K562 (cell line): ENCODE measurements around the gene KLRB1. TPM values are rescaled to one million over a fixed set of nuclear protein-coding genes. Genes with fewer than 3 reads are reported as not detected.

Experiments
- CC2D1A ChIP-seq: fragments of 450-650 bp; IDR thresholded peaks from 2 replicates; pipeline ENCODE4 v1.6.1; 2017; ENCODE audit warnings: mild to moderate bottlenecking
- FOXM1 ChIP-seq, 2 experiments: fragments of 450-650 bp in 1 of 2; sonication (generic) in 1 of 2; formaldehyde crosslinking in 1 of 2; IDR thresholded peaks; 2 replicates each; pipeline versions ENCODE4 v1.6.1 to v1.9.0; 2017 to 2022; ENCODE audit warnings: low read depth in 2 of 2, mild to moderate bottlenecking in 2 of 2, missing genetic modification reagents in 1 of 2, moderate library complexity in 1 of 2
- ILF3 ChIP-seq: fragments of 450-650 bp; IDR thresholded peaks from 2 replicates; pipeline ENCODE4 v1.6.1; 2018; ENCODE audit warnings: antibody characterized with exemption, mild to moderate bottlenecking, moderate library complexity, borderline replicate concordance
- RBM39 ChIP-seq: fragments of 200-400 bp; formaldehyde crosslinking; optimal IDR thresholded peaks from 2 replicates; pipeline ENCODE3; 2018; ENCODE audit warnings: low read depth, low read length
- SIN3A ChIP-seq, 2 experiments: fragments of 150-350 bp in 1 of 2; IDR thresholded peaks; 2 replicates each; pipeline ENCODE4 v1.6.1; 2011 to 2016; ENCODE audit warnings: borderline replicate concordance in 2 of 2, low read depth in 2 of 2, low read length in 2 of 2, mild to moderate bottlenecking in 2 of 2, moderate library complexity in 2 of 2; ENCODE audit not compliant: control insufficient read depth in 1 of 2
- SMARCB1 ChIP-seq: IDR thresholded peaks from 2 replicates; pipeline ENCODE4 v1.6.1; 2011; ENCODE audit warnings: improper control_type of control experiment, low read depth; ENCODE audit not compliant: insufficient read length
- SUPT5H ChIP-seq: fragments of 450-650 bp; IDR thresholded peaks from 2 replicates; pipeline ENCODE4 v1.6.1; 2016
- ZC3H4 ChIP-seq: sonication (generic); formaldehyde crosslinking; IDR thresholded peaks from 2 replicates; pipeline ENCODE4 v1.9.0; 2021; ENCODE audit warnings: missing genetic modification reagents, borderline replicate concordance
- ZNF175 ChIP-seq: fragments of 200-800 bp; sonication (Bioruptor generic); IDR thresholded peaks from 2 replicates; pipeline ENCODE4 v1.6.1; 2016; ENCODE audit warnings: low read depth, mild to moderate bottlenecking, missing genetic modification characterization, missing compliant biosample characterization
- ZNF431 ChIP-seq: sonication (generic); formaldehyde crosslinking; IDR thresholded peaks from 2 replicates; pipeline ENCODE4 v1.8.0; 2022; ENCODE audit warnings: mild to moderate bottlenecking, missing genetic modification reagents
- ZNF584 ChIP-seq: fragments of 200-800 bp; sonication (Bioruptor generic); IDR thresholded peaks from 2 replicates; pipeline ENCODE4 v1.6.1; 2016; ENCODE audit warnings: low read depth, mild to moderate bottlenecking, missing genetic modification characterization, missing compliant biosample characterization
- polyA plus RNA-seq, 8 experiments: library from polyadenylated mRNA; depleted of rRNA in 4 of 8; stranded (reverse) in 5 of 8; unstranded in 3 of 8; fragments of >200 nt; fragmentation: Nextera tagmentation in 2 of 8; fragmentation: Illumina TruSeq in 1 of 8; extraction: Ambion mirVana in 2 of 8; extraction: Trizol in 1 of 8; gene quantifications; 2 replicates each; pipeline versions ENCODE4 v1.2.1 to v1.2.3, GENCODE V29; 2011 to 2014; ENCODE audit warnings: inconsistent platforms in 1 of 8, missing spikeins in 1 of 8
- total RNA-seq, 7 experiments: library from RNA; depleted of rRNA in 6 of 7; stranded (reverse); fragments of >200 nt in 6 of 7; fragmentation: Illumina TruSeq in 2 of 7; extraction: Trizol in 2 of 7; gene quantifications; 2 replicates each; pipeline versions ENCODE4 v1.2.1 to v1.2.3, GENCODE V29; 2011 to 2021; ENCODE audit warnings: low replicate concordance in 1 of 7
- TF ChIP-seq, protein P1 (sequence below): fragments of 450-650 bp; formaldehyde crosslinking; IDR thresholded peaks from 2 replicates; pipeline ENCODE4 v1.4.0; 2020; ENCODE audit warnings: mild to moderate bottlenecking, moderate library complexity
- TF ChIP-seq, protein P2 (sequence below): sonication (generic); formaldehyde crosslinking; IDR thresholded peaks from 2 replicates; pipeline ENCODE4 v1.8.0; 2022; ENCODE audit warnings: missing genetic modification reagents, mild to moderate bottlenecking, moderate library complexity, borderline replicate concordance
- TF ChIP-seq, protein P3 (sequence below): fragments of 250-450 bp; sonication (Bioruptor Pico); IDR thresholded peaks from 2 replicates; pipeline ENCODE4 v1.4.0; 2020; ENCODE audit warnings: mild to moderate bottlenecking, moderate library complexity
- TF ChIP-seq, protein P4 (sequence below): sonication (generic); formaldehyde crosslinking; IDR thresholded peaks from 2 replicates; pipeline ENCODE4 v1.8.1; 2023; ENCODE audit warnings: mild to moderate bottlenecking, missing genetic modification reagents
- TF ChIP-seq, protein P5 (sequence below): fragments of 200-800 bp; sonication (Bioruptor generic); IDR thresholded peaks from 2 replicates; pipeline ENCODE4 v1.6.1; 2017; ENCODE audit warnings: missing genetic modification characterization, missing compliant biosample characterization
- TF ChIP-seq, protein P6 (sequence below): fragments of 250-450 bp; sonication (Bioruptor Pico); IDR thresholded peaks from 2 replicates; pipeline ENCODE4 v1.5.0; 2021; ENCODE audit warnings: mild to moderate bottlenecking, borderline replicate concordance

Gene KLRB1
- total and polyA plus RNA-seq, 9 of the 15 experiments (the other 6 are each of a cell fraction or from before 2014, with no cell fraction given) = not detected

DNA sequence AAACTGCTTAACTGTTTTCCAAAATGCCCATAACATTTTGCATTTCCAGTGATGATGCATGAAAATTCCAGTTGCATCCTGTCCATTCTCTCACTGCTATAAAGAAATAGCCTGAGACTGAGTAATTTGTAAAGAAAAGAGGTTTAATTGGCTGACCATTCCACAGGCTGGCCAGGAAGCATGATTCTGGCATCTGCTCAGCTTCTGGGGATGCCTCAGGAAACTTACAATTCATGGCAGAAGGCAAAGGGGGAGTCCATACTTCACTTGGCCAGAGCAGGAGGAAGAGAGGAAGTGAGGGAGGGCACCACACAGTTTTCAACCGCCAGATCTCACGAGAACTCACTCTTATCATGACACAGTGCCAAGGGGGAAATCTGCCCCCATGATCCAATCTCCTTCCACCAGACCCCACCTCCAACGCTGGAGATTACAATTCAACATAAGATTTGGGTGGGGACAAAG lies 43.6 kb upstream of the KLRB1 start (continued):
- TF ChIP-seq, protein P1, sequence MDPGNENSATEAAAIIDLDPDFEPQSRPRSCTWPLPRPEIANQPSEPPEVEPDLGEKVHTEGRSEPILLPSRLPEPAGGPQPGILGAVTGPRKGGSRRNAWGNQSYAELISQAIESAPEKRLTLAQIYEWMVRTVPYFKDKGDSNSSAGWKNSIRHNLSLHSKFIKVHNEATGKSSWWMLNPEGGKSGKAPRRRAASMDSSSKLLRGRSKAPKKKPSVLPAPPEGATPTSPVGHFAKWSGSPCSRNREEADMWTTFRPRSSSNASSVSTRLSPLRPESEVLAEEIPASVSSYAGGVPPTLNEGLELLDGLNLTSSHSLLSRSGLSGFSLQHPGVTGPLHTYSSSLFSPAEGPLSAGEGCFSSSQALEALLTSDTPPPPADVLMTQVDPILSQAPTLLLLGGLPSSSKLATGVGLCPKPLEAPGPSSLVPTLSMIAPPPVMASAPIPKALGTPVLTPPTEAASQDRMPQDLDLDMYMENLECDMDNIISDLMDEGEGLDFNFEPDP = no peak
- TF ChIP-seq ZC3H4 (CRISPR knock-in tag) (no peak), ILF3 (no peak), ZNF584 (0 out of 2 replicates have a peak, but pooled peaks have one; percentile 2), CC2D1A (peak; percentile 91), ZNF431 (CRISPR knock-in tag) (no peak), FOXM1 (IDR thresholded peaks at IDR 0.05; ENCODE audit: low read depth) (peak; percentile 37; the same call in 1 of the 2 replicates), FOXM1 (CRISPR knock-in tag; IDR thresholded peaks at IDR 0.05; ENCODE audit: low read depth) (no peak), SMARCB1 (no peak), ZNF175 (CRISPR knock-in tag) (no peak), RBM39 (no peak), SIN3A (IDR thresholded peaks at IDR 0.05; ENCODE audit: borderline replicate concordance in 2 of 2, control insufficient read depth in 1 of 2, low read depth in 2 of 2, low read length in 2 of 2) (no peak), SUPT5H (no peak)
- TF ChIP-seq, protein P2, sequence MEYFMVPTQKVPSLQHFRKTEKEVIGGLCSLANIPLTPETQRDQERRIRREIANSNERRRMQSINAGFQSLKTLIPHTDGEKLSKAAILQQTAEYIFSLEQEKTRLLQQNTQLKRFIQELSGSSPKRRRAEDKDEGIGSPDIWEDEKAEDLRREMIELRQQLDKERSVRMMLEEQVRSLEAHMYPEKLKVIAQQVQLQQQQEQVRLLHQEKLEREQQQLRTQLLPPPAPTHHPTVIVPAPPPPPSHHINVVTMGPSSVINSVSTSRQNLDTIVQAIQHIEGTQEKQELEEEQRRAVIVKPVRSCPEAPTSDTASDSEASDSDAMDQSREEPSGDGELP (CRISPR knock-in tag) = no peak
- TF ChIP-seq, protein P3, sequence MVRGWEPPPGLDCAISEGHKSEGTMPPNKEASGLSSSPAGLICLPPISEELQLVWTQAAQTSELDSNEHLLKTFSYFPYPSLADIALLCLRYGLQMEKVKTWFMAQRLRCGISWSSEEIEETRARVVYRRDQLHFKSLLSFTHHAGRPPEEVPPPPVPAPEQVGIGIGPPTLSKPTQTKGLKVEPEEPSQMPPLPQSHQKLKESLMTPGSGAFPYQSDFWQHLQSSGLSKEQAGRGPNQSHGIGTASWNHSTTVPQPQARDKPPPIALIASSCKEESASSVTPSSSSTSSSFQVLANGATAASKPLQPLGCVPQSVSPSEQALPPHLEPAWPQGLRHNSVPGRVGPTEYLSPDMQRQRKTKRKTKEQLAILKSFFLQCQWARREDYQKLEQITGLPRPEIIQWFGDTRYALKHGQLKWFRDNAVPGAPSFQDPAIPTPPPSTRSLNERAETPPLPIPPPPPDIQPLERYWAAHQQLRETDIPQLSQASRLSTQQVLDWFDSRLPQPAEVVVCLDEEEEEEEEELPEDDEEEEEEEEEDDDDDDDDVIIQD (CRISPR knock-in tag) = no peak
- TF ChIP-seq, protein P4, sequence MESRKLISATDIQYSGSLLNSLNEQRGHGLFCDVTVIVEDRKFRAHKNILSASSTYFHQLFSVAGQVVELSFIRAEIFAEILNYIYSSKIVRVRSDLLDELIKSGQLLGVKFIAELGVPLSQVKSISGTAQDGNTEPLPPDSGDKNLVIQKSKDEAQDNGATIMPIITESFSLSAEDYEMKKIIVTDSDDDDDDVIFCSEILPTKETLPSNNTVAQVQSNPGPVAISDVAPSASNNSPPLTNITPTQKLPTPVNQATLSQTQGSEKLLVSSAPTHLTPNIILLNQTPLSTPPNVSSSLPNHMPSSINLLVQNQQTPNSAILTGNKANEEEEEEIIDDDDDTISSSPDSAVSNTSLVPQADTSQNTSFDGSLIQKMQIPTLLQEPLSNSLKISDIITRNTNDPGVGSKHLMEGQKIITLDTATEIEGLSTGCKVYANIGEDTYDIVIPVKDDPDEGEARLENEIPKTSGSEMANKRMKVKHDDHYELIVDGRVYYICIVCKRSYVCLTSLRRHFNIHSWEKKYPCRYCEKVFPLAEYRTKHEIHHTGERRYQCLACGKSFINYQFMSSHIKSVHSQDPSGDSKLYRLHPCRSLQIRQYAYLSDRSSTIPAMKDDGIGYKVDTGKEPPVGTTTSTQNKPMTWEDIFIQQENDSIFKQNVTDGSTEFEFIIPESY = no peak
- TF ChIP-seq, protein P5, sequence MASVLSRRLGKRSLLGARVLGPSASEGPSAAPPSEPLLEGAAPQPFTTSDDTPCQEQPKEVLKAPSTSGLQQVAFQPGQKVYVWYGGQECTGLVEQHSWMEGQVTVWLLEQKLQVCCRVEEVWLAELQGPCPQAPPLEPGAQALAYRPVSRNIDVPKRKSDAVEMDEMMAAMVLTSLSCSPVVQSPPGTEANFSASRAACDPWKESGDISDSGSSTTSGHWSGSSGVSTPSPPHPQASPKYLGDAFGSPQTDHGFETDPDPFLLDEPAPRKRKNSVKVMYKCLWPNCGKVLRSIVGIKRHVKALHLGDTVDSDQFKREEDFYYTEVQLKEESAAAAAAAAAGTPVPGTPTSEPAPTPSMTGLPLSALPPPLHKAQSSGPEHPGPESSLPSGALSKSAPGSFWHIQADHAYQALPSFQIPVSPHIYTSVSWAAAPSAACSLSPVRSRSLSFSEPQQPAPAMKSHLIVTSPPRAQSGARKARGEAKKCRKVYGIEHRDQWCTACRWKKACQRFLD (CRISPR knock-in tag) = no peak
- TF ChIP-seq, protein P6, sequence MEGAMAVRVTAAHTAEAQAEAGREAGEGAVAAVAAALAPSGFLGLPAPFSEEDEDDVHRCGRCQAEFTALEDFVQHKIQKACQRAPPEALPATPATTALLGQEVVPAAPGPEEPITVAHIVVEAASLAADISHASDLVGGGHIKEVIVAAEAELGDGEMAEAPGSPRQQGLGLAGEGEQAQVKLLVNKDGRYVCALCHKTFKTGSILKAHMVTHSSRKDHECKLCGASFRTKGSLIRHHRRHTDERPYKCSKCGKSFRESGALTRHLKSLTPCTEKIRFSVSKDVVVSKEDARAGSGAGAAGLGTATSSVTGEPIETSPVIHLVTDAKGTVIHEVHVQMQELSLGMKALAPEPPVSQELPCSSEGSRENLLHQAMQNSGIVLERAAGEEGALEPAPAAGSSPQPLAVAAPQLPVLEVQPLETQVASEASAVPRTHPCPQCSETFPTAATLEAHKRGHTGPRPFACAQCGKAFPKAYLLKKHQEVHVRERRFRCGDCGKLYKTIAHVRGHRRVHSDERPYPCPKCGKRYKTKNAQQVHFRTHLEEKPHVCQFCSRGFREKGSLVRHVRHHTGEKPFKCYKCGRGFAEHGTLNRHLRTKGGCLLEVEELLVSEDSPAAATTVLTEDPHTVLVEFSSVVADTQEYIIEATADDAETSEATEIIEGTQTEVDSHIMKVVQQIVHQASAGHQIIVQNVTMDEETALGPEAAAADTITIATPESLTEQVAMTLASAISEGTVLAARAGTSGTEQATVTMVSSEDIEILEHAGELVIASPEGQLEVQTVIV (CRISPR knock-in tag) = no peak
